PC-3 (cell line): ENCODE results near the gene DIS3L. TPM values are rescaled to one million over a fixed set of nuclear protein-coding genes. Genes with fewer than 3 reads are reported as not detected.

ENCODE experiments used
- ATAC-seq: fragments of 200-7000 bp; cut with Tn5 transposase; 2 replicates; pipeline ENCODE4 v1.9.1; 2020; ENCODE audit warnings: mild to moderate bottlenecking, moderate library complexity
- BruUV-seq: library from RNA; stranded (reverse); fragments of 400-500 nt; replicated peaks from 2 replicates; lab custom pipeline; 2021; lab: Mats Ljungman, UMichigan
- CTCF ChIA-PET: fragments of 300-600 bp; sonication (Branson Sonifier 250); formaldehyde crosslinking; loops from one replicate; lab custom pipeline; 2022; ENCODE audit warnings: antibody characterized with exemption; lab: Charles Lee
- POLR2A ChIA-PET: fragments of 300-600 bp; sonication (Branson Sonifier 250); formaldehyde crosslinking; loops from one replicate; lab custom pipeline; 2022; ENCODE audit warnings: antibody characterized with exemption; ENCODE audit not compliant: unreplicated experiment; lab: Charles Lee
- DNase-seq: peaks from one replicate; pipeline ENCODE4 v3.0.0-alpha.2; 2015
- H2AFZ ChIP-seq: fragments of 300-600 bp; sonication (generic); 2 replicates; pipeline ENCODE4 v1.6.0; 2016; ENCODE audit warnings: antibody characterized with exemption, low read length
- H3F3A ChIP-seq: fragments of 300-600 bp; sonication (generic); one replicate; pipeline ENCODE4 v1.6.0; 2017; ENCODE audit warnings: antibody characterized with exemption, low read length, control low read depth, mild to moderate bottlenecking; ENCODE audit not compliant: unreplicated experiment
- H3K27ac ChIP-seq: fragments of 300-600 bp; sonication (generic); 2 replicates; pipeline ENCODE4 v1.5.1; 2016; ENCODE audit warnings: mild to moderate bottlenecking, low read length
- H3K27me3 ChIP-seq: fragments of 300-600 bp; sonication (generic); 2 replicates; pipeline ENCODE4 v1.6.1; 2016; ENCODE audit warnings: low read length, mixed read lengths
- H3K36me3 ChIP-seq: fragments of 300-600 bp; sonication (generic); 2 replicates; pipeline ENCODE4 v1.6.1; 2016; ENCODE audit warnings: low read depth, mixed run types, low read length, mixed read lengths
- H3K4me1 ChIP-seq: fragments of 300-600 bp; sonication (generic); 2 replicates; pipeline ENCODE4 v1.5.1; 2016; ENCODE audit warnings: low read length; ENCODE audit not compliant: insufficient read depth
- H3K4me2 ChIP-seq: fragments of 300-600 bp; sonication (generic); 2 replicates; pipeline ENCODE4 v1.6.0; 2016; ENCODE audit warnings: low read length
- H3K4me3 ChIP-seq: fragments of 300-600 bp; sonication (generic); 2 replicates; pipeline ENCODE4 v1.5.1; 2016; ENCODE audit warnings: mild to moderate bottlenecking, low read length, mixed read lengths
- H3K79me2 ChIP-seq: fragments of 300-600 bp; sonication (generic); 2 replicates; pipeline ENCODE4 v1.6.1; 2017; ENCODE audit warnings: low read length, mixed read lengths
- H3K9ac ChIP-seq: fragments of 300-600 bp; sonication (generic); 2 replicates; pipeline ENCODE4 v1.6.0; 2016; ENCODE audit warnings: mild to moderate bottlenecking, low read length
- H3K9me2 ChIP-seq: fragments of 300-600 bp; sonication (generic); replicated peaks from 2 replicates; pipeline ENCODE4 v1.6.1; 2016; ENCODE audit warnings: mixed run types, low read length, mixed read lengths
- H3K9me3 ChIP-seq: fragments of 300-600 bp; sonication (generic); 2 replicates; pipeline ENCODE4 v1.6.1; 2016; ENCODE audit warnings: low read length, mixed read lengths
- H4K20me1 ChIP-seq: fragments of 300-600 bp; sonication (generic); 2 replicates; pipeline ENCODE4 v1.6.1; 2016; ENCODE audit warnings: low read length, mixed read lengths
- EZH2 ChIP-seq: fragments of 300-600 bp; sonication (generic); IDR thresholded peaks from one replicate; pipeline ENCODE4 v1.6.1; 2017; ENCODE audit warnings: antibody characterized with exemption, mild to moderate bottlenecking, low read length; ENCODE audit not compliant: unreplicated experiment
- EZH2phosphoT487 ChIP-seq: fragments of 300-600 bp; sonication (generic); IDR thresholded peaks from 2 replicates; pipeline ENCODE4 v1.6.1; 2018; ENCODE audit warnings: mild to moderate bottlenecking, antibody characterized with exemption, low read length, borderline replicate concordance
- intact Hi-C: fragments of 100-400 bp; cut with micrococcal nuclease; formaldehyde crosslinking; loops from 2 replicates; pipeline ENCODE4 v1.9.0; 2023
- total RNA-seq: library from RNA; depleted of rRNA; stranded (reverse); fragments of >200 nt; gene quantifications from 2 replicates; pipeline ENCODE4 v1.2.3, GENCODE V29; 2014
- TF ChIP-seq, protein P1 (sequence below): fragments of 300-600 bp; sonication (generic); conservative IDR thresholded peaks from 2 replicates; pipeline ENCODE4 v1.5.1; 2017; ENCODE audit warnings: antibody characterized with exemption, low read depth, mild to moderate bottlenecking, low read length

The DIS3L gene
- total RNA-seq, 1 experiment from 2014 or later: 18.7 TPM

DNA sequence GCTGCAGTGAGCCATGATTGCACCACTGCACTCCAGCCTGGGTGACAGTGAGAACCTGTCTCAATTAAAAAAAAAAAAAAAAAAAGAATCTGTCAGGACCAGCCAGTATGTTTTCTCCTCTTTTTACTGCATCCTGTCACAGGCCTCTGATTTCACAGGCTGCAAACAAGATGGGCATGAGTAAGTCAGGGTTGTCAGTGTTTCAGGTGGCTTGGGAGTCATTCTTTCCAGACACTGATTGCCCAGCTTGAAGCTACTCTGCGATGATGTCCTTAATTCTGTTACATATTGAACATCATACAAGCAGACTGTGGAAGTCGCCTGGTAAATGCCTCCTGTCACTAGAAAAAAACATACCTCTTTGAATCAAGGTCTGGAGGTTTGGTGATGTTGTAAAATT is 18.8 kb downstream of the DIS3L start:
- intact Hi-C loops: no loop called here
- no peak for DNase-seq
- Histone ChIP-seq H3F3A (no peaks in the 10 kb centered on the region), H3K27ac (no peak overlapping the region), H3K79me2 (no peaks in the 10 kb centered on the region), H3K36me3 (peaks cover 3% of the 10 kb centered on the region; the same call in 1 of the 2 replicates), H3K4me1 (no peaks in the 10 kb centered on the region), H4K20me1 (no peaks in the 10 kb centered on the region), H3K4me3 (no peak overlapping the region), H3K4me2 (no peak overlapping the region), H3K27me3 (no peaks in the 10 kb centered on the region), H2AFZ (no peak overlapping the region), H3K9ac (no peak overlapping the region), H3K9me3 (no peaks in the 10 kb centered on the region), H3K9me2 (no peaks in the 10 kb centered on the region)
- no TSS peak for BruUV-seq
- ChIA-PET CTCF (no interaction called here), POLR2A (no interaction called here)
- no peak for ATAC-seq
- TF ChIP-seq, protein P1, sequence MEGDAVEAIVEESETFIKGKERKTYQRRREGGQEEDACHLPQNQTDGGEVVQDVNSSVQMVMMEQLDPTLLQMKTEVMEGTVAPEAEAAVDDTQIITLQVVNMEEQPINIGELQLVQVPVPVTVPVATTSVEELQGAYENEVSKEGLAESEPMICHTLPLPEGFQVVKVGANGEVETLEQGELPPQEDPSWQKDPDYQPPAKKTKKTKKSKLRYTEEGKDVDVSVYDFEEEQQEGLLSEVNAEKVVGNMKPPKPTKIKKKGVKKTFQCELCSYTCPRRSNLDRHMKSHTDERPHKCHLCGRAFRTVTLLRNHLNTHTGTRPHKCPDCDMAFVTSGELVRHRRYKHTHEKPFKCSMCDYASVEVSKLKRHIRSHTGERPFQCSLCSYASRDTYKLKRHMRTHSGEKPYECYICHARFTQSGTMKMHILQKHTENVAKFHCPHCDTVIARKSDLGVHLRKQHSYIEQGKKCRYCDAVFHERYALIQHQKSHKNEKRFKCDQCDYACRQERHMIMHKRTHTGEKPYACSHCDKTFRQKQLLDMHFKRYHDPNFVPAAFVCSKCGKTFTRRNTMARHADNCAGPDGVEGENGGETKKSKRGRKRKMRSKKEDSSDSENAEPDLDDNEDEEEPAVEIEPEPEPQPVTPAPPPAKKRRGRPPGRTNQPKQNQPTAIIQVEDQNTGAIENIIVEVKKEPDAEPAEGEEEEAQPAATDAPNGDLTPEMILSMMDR: no peak
- TF ChIP-seq EZH2: no peak

DNA sequence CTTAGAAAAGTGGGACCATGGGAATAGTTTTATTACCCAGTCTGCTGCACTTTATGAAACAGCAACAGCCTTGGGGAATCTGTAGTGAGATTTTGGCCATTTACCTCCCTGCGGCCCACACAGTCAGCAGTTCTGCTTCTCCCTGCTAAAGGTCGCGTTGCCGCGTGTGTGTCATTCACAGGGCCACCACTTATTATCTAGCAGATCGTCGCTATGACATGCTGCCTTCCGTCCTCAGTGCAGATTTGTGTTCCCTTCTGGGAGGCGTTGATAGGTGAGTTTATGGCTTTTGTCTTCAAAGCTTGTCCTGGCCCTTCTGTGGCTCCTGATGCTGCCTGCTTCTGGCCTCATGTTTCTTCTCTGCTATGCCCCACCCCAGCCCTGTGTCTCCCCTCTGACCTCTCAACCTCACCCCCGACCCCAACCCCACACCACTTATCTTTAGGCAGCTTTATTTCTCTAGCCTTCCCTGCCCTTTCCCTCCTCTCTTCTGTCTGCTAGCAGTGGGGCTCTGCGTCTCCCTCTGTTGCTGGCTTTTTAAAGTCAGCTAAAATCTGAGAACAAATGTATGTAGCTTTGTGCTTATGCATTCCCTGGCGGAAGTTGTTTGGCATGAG is 30.1 kb downstream of the DIS3L start:
- DNase-seq (no peak), ATAC-seq (no peak)
- no peaks in the 10 kb centered on the region for H4K20me1 ChIP-seq
- H3F3A ChIP-seq: no peaks in the 10 kb centered on the region
- no peaks in the 10 kb centered on the region for H3K4me1 ChIP-seq
- no peak overlapping the region for H3K27ac ChIP-seq
- POLR2A ChIA-PET: no interaction called here
- TF ChIP-seq EZH2phosphoT487: no peak
- H3K79me2 ChIP-seq: no peaks in the 10 kb centered on the region
- intact Hi-C loops: no loop called here
- H3K9ac ChIP-seq: no peak overlapping the region
- H3K36me3 ChIP-seq: peaks cover 24% of the 10 kb centered on the region
- H3K4me3 ChIP-seq: no peak overlapping the region
- CTCF ChIA-PET: no interaction called here
- no peaks in the 10 kb centered on the region for H3K27me3 ChIP-seq
- H2AFZ ChIP-seq: no peak overlapping the region
- H3K4me2 ChIP-seq: no peak overlapping the region
- BruUV-seq: no TSS peak
- H3K9me2 ChIP-seq: no peaks in the 10 kb centered on the region
- no peaks in the 10 kb centered on the region for H3K9me3 ChIP-seq

DNA sequence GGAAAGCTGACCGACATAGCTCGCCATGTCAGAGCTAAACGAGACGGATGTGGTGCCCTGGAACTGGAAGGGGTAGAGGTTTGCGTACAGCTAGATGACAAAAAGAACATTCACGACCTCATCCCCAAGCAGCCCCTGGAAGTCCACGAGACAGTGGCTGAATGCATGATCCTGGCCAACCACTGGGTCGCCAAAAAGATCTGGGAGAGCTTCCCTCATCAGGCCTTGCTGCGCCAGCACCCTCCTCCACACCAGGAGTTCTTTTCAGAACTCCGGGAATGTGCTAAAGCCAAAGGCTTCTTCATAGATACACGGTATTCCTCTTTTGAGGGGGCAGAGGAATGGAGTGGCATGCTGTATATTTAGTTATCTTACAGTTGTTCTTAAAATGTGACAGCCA is 32.7 kb downstream of the DIS3L start:
- H3K9me3 ChIP-seq: no peaks in the 10 kb centered on the region
- TF ChIP-seq EZH2phosphoT487 (no peak), EZH2 (no peak)
- TF ChIP-seq, protein P1: no peak
- H3K4me1 ChIP-seq: no peaks in the 10 kb centered on the region
- BruUV-seq: no TSS peak
- CTCF ChIA-PET: no interaction called here
- intact Hi-C loops: no loop called here
- H3K9me2 ChIP-seq: no peaks in the 10 kb centered on the region
- POLR2A ChIA-PET: no interaction called here
- H3K36me3 ChIP-seq: peaks cover 21% of the 10 kb centered on the region; the same call in 1 of the 2 replicates
- no peak overlapping the region for H3K4me2 ChIP-seq
- no peak for DNase-seq
- no peak overlapping the region for H2AFZ ChIP-seq
- no peak for ATAC-seq
- H4K20me1 ChIP-seq: no peaks in the 10 kb centered on the region
- no peak overlapping the region for H3K27ac ChIP-seq
- no peak overlapping the region for H3K9ac ChIP-seq
- no peaks in the 10 kb centered on the region for H3F3A ChIP-seq
- H3K79me2 ChIP-seq: no peaks in the 10 kb centered on the region
- H3K4me3 ChIP-seq: no peak overlapping the region
- H3K27me3 ChIP-seq: no peaks in the 10 kb centered on the region
